ENCODE results near the gene PBXIP1. TPM values are rescaled to one million over a fixed set of nuclear protein-coding genes. Genes with fewer than 3 reads are reported as not detected.
"Not testable (repeated sequence)": the region's sequence is repeated elsewhere in the genome, so short reads cannot be mapped to it uniquely, and the experiment has no call there.

PBXIP1 gene
- total and polyA plus RNA-seq, 2 donors, result 74.0 to 206 TPM

DNA sequence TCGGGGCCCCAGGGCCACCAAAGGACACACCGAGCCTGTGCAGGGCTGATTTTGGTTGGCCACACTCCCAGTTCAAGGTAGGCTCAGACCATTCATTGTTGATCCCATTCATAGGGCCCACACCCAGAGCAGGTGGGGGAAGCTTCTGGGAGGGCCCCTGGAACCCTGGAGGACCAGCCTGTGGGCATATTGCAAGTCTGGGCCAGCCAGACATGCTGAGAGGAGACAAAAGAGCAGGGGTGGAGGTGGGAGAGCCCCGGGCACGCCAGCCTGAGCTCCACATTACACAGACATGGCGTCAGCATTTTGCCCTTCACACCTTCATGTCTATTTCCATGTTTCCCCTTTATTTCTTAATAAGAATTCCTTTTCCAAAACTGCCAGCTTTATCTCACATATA lies 45.0 kb downstream of the PBXIP1 start:
- H3K36me3 ChIP-seq (ENCODE audit: insufficient read depth), result no peaks in the 10 kb centered on the region
- 87% methylated on average over 5 of the region's 5 CpGs for WGBS
- H3K4me3 ChIP-seq (ENCODE audit: low read depth, low read length), result no peak overlapping the region
- no peak overlapping the region for H3K27ac ChIP-seq (ENCODE audit: low read depth)
- no peaks in the 10 kb centered on the region for H3K4me1 ChIP-seq (ENCODE audit: insufficient read depth)
- DNase-seq (ENCODE audit: extremely low spot score), result no peak

GRCh38 chr1:154908937-154909336 lies 47.0 kb downstream of the PBXIP1 start:
- DNase-seq (ENCODE audit: extremely low spot score), result no peak
- Histone ChIP-seq H3K27ac (ENCODE audit: low read depth) (no peak overlapping the region), H3K4me1 (ENCODE audit: insufficient read depth) (no peaks in the 10 kb centered on the region), H3K36me3 (ENCODE audit: insufficient read depth) (no peaks in the 10 kb centered on the region), H3K4me3 (ENCODE audit: low read depth, low read length) (no peak overlapping the region)
- 89% methylated on average over 5 of the region's 5 CpGs for WGBS

DNA sequence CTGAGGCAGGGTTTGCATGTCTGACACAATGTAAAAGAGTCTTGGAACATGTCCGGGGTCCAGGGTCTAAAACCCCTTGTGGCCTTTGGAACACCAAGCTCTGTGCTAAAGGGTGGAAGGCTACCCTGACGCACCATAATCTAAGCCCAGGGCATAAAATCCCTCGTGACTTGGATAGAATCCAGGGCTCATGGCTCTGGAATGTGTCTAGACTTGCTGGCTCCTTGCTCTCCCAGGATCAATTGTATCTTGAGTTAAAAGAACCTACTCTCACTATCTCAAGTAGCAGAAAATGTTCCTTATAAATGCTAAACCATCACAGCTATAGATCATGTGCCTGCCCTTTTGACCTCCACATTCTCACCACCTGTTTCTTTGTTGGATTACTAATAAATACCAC lies 47.8 kb downstream of the PBXIP1 start:
- H3K4me1 ChIP-seq (ENCODE audit: insufficient read depth); H3K4me3 ChIP-seq (ENCODE audit: low read depth, low read length); DNase-seq (ENCODE audit: extremely low spot score); H3K36me3 ChIP-seq (ENCODE audit: insufficient read depth); H3K27ac ChIP-seq (ENCODE audit: low read depth): not testable (repeated sequence)
- WGBS, result 66% methylated on average over 3 of the region's 3 CpGs

- H3K27ac ChIP-seq (ENCODE audit: low read depth), result no peak overlapping the region
- no peak overlapping the region for H3K4me3 ChIP-seq (ENCODE audit: low read depth, low read length)
- no peaks in the 10 kb centered on the region for H3K4me1 ChIP-seq (ENCODE audit: insufficient read depth)
- no peaks in the 10 kb centered on the region for H3K36me3 ChIP-seq (ENCODE audit: insufficient read depth)
- 86% methylated on average over 7 of the region's 7 CpGs for WGBS
- no peak for DNase-seq (ENCODE audit: extremely low spot score)
Measured at GRCh38 chr1:154906621-154907081, 49.2 kb downstream of the PBXIP1 start.

DNA sequence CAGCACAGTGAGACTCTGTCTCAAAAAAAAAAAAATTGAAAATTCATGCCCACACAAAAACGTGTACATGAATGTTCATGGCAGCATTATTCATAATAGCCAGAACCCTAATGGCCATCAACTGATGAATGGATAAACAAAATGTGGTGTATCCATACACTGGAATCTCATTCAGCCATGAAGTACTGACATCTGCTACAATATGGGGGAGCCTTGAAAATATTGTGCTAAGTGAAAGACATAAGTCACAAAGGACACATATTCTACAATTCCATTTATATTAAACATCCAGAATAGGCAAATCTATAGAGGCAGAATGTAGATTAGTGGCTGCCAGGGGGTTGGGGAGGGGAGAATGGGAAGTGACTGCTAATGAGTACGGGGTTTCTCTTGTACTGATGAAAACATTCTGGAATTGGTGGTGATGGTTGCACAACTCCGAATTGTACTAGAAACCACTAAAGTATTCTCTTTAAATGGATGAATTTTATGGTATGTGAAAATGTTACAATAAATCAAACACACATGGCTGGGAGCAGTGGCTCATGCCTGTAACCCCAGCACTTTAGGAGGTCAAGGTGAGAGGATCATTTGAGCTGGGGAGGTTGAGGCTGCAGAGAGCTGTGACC lies 52.8 kb downstream of the PBXIP1 start:
- no peak for DNase-seq (ENCODE audit: extremely low spot score)
- WGBS, result 41% methylated on average over 3 of the region's 3 CpGs
- H3K27ac ChIP-seq (ENCODE audit: low read depth), result no peak overlapping the region
- H3K4me3 ChIP-seq (ENCODE audit: low read depth, low read length), result no peak overlapping the region
- H3K36me3 ChIP-seq (ENCODE audit: insufficient read depth), result no peaks in the 10 kb centered on the region
- H3K4me1 ChIP-seq (ENCODE audit: insufficient read depth), result no peaks in the 10 kb centered on the region

DNA sequence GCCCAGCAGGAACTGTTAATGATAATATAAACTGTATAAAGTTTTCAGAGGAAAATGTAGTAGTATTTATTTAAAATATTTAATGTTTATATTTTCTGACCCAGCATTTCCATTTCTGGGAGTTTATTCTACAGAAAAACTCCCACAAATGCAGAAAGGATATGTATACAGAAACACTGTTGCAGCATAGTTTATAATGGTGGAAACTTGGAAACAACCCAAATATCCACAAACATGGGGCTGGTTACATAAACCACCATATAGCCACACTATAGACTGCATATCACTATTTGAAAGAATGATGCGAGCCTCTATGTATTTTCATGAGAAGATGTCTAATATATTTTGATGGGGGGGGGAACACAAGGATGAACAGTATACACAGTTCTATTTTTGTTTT lies 54.3 kb downstream of the PBXIP1 start:
- Histone ChIP-seq H3K27ac (ENCODE audit: low read depth) (no peak overlapping the region), H3K36me3 (ENCODE audit: insufficient read depth) (no peaks in the 10 kb centered on the region), H3K4me3 (ENCODE audit: low read depth, low read length) (no peak overlapping the region), H3K4me1 (ENCODE audit: insufficient read depth) (no peaks in the 10 kb centered on the region)
- 37% methylated on average over 1 of the region's 1 CpG for WGBS
- DNase-seq (ENCODE audit: extremely low spot score), result no peak

- no peaks in the 10 kb centered on the region for H3K4me1 ChIP-seq (ENCODE audit: insufficient read depth)
- H3K27ac ChIP-seq (ENCODE audit: low read depth), result no peak overlapping the region
- 93% methylated on average over 6 of the region's 6 CpGs for WGBS
- no peak for DNase-seq (ENCODE audit: extremely low spot score)
- no peaks in the 10 kb centered on the region for H3K36me3 ChIP-seq (ENCODE audit: insufficient read depth)
- no peak overlapping the region for H3K4me3 ChIP-seq (ENCODE audit: low read depth, low read length)
Measured at GRCh38 chr1:154899041-154899440, 56.9 kb downstream of the PBXIP1 start.

DNA sequence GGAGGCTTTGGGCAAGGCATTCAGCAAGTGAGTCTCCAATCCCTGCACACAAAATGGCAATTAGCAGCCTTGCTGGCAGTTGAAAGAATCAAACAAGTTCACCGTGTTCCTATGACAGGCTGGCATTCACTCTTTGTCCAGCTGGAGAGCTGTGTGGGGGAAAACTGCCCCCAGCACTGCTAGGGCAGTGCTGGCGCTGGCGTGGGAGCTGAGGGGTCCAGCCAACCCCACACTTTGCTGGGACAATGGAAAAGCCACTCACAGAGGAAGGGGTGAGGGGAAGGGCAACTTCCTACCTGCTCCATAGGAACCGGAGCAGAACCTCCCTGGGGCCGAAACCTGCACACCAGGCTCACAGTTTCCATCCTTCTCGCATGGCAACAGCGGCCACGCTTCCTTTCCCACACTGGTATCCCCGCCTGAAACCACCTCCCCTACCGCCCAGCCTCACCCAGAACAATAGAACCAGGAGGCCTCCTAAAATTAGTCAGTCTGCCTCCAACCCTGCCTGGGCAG lies 59.1 kb downstream of the PBXIP1 start:
- no peak for DNase-seq (ENCODE audit: extremely low spot score)
- 76% methylated on average over 10 of the region's 10 CpGs for WGBS
- no peak overlapping the region for H3K27ac ChIP-seq (ENCODE audit: low read depth)
- no peaks in the 10 kb centered on the region for H3K4me1 ChIP-seq (ENCODE audit: insufficient read depth)
- H3K4me3 ChIP-seq (ENCODE audit: low read depth, low read length), result no peak overlapping the region
- H3K36me3 ChIP-seq (ENCODE audit: insufficient read depth), result no peaks in the 10 kb centered on the region

- Histone ChIP-seq H3K36me3 (ENCODE audit: insufficient read depth) (no peaks in the 10 kb centered on the region), H3K27ac (ENCODE audit: low read depth) (no peak overlapping the region), H3K4me1 (ENCODE audit: insufficient read depth) (no peaks in the 10 kb centered on the region), H3K4me3 (ENCODE audit: low read depth, low read length) (no peak overlapping the region)
- 56% methylated on average over 7 of the region's 7 CpGs for WGBS
- DNase-seq (ENCODE audit: extremely low spot score), result no peak
Measured at GRCh38 chr1:154895798-154896197, 60.1 kb downstream of the PBXIP1 start.

Small RNAs within 50 kb of the gene (small RNA-seq; reads per million reads assigned to genes)
- not detected for gene MIR4258
- gene RF00017, result not detected

Other genes starting within 250 kb of the PBXIP1 start
- gene KCNN3, start 85.8 kb downstream of the PBXIP1 start, total RNA-seq, result 16.6 TPM
- 1.5 TPM for gene KCNN3, start 85.8 kb downstream of the PBXIP1 start, polyA plus RNA-seq
- 6.8 TPM for gene PMVK, start 19.4 kb downstream of the PBXIP1 start, total RNA-seq
- 47.1 TPM for gene PMVK, start 19.4 kb downstream of the PBXIP1 start, polyA plus RNA-seq
- 10.8 TPM for gene PYGO2, start 5.7 kb upstream of the PBXIP1 start, total RNA-seq
- 29.2 TPM for gene PYGO2, start 5.7 kb upstream of the PBXIP1 start, polyA plus RNA-seq
- 61.2 TPM for gene SHC1, start 14.6 kb upstream of the PBXIP1 start, total RNA-seq
- 110 TPM for gene SHC1, start 14.6 kb upstream of the PBXIP1 start, polyA plus RNA-seq
- gene CKS1B, start 18.6 kb upstream of the PBXIP1 start, total RNA-seq, result 38.4 TPM
- 54.9 TPM for gene CKS1B, start 18.6 kb upstream of the PBXIP1 start, polyA plus RNA-seq
- 10.5 TPM for gene FLAD1, start 27.2 kb upstream of the PBXIP1 start, total RNA-seq
- 27.9 TPM for gene FLAD1, start 27.2 kb upstream of the PBXIP1 start, polyA plus RNA-seq
- not detected for gene LENEP, start 37.5 kb upstream of the PBXIP1 start, total RNA-seq
- not detected for gene LENEP, start 37.5 kb upstream of the PBXIP1 start, polyA plus RNA-seq
- gene ZBTB7B, start 46.7 kb upstream of the PBXIP1 start, total RNA-seq, result 14.7 TPM
- 52.0 TPM for gene ZBTB7B, start 46.7 kb upstream of the PBXIP1 start, polyA plus RNA-seq
- 0.53 TPM for gene DCST2, start 77.7 kb upstream of the PBXIP1 start, total RNA-seq
- gene DCST2, start 77.7 kb upstream of the PBXIP1 start, polyA plus RNA-seq, result 1.2 TPM
- gene DCST1, start 77.7 kb upstream of the PBXIP1 start, total RNA-seq, result not detected
- not detected for gene DCST1, start 77.7 kb upstream of the PBXIP1 start, polyA plus RNA-seq
- gene ADAM15, start 95.2 kb upstream of the PBXIP1 start, total RNA-seq, result 38.3 TPM
- 118 TPM for gene ADAM15, start 95.2 kb upstream of the PBXIP1 start, polyA plus RNA-seq
- gene EFNA4, start 107.6 kb upstream of the PBXIP1 start, total RNA-seq, result 7.5 TPM
- 8.1 TPM for gene EFNA4, start 107.6 kb upstream of the PBXIP1 start, polyA plus RNA-seq
- gene EFNA3, start 122.7 kb upstream of the PBXIP1 start, total RNA-seq, result 1.2 TPM
- gene EFNA3, start 122.7 kb upstream of the PBXIP1 start, polyA plus RNA-seq, result 2.3 TPM
- 31.1 TPM for gene EFNA1, start 171.8 kb upstream of the PBXIP1 start, total RNA-seq
- 44.6 TPM for gene EFNA1, start 171.8 kb upstream of the PBXIP1 start, polyA plus RNA-seq
- 19.5 TPM for gene SLC50A1, start 179.8 kb upstream of the PBXIP1 start, total RNA-seq
- gene SLC50A1, start 179.8 kb upstream of the PBXIP1 start, polyA plus RNA-seq, result 31.7 TPM
- gene DPM3, start 184.4 kb upstream of the PBXIP1 start, total RNA-seq, result 15.8 TPM
- gene DPM3, start 184.4 kb upstream of the PBXIP1 start, polyA plus RNA-seq, result 205 TPM
- 53.0 TPM for gene KRTCAP2, start 217.2 kb upstream of the PBXIP1 start, total RNA-seq
- 266 TPM for gene KRTCAP2, start 217.2 kb upstream of the PBXIP1 start, polyA plus RNA-seq
- gene TRIM46, start 217.8 kb upstream of the PBXIP1 start, total RNA-seq, result 0.85 TPM
- gene TRIM46, start 217.8 kb upstream of the PBXIP1 start, polyA plus RNA-seq, result 1.1 TPM

Data from urinary bladder (tissue), 4 donors.